ENCODE data around the gene SPHK1. TPM values are rescaled to one million over a fixed set of nuclear protein-coding genes. Genes with fewer than 3 reads are reported as not detected.
A peak's percentile ranks its signal among the peaks of the same experiment; 100 is the strongest.
"Not testable (repeated sequence)": the region's sequence is repeated elsewhere in the genome, so short reads cannot be mapped to it uniquely, and the experiment has no call there.

Gene SPHK1
- polyA plus RNA-seq, 1 of the 3 experiments (the other 2 are of a cell fraction) = 12.3 TPM

- no peak overlapping the region for H3K9ac ChIP-seq
- H3K79me2 ChIP-seq (ENCODE audit: insufficient read depth) = peaks cover 43% of the 10 kb centered on the region
- no peak for DNase-seq
- no peaks in the 10 kb centered on the region for H3K27me3 ChIP-seq (ENCODE audit: insufficient read depth)
- CTCF ChIA-PET = interaction anchor here (1.2 to 3.8 kb wide), 5 partner anchors 7 to 63 kb away, joined by 3 to 19 read pairs (median 10); partner anchors contain the start of gene SPHK1
- peak overlapping the region in 1 of 2 experiments; percentile 17; a peak in 1 of 4 replicates for H3K27ac ChIP-seq (ENCODE audit: low read depth in 2 of 2, low read length in 1 of 2)
- no peak overlapping the region for H3K4me3 ChIP-seq (ENCODE audit: low read depth in 2 of 2, low read length in 1 of 2)
- H3K36me3 ChIP-seq (replicated peaks in 1 of 2; ENCODE audit: control insufficient read depth in 1 of 2, insufficient read depth in 2 of 2, low read length in 1 of 2) = peaks cover 17 to 45% of the 10 kb centered on the region in 2 experiments
- no peaks in the 10 kb centered on the region for H3K9me2 ChIP-seq
- H3K9me3 ChIP-seq = no peaks in the 10 kb centered on the region
- no peaks in the 10 kb centered on the region for H4K20me1 ChIP-seq (ENCODE audit: insufficient read depth)
- TF ChIP-seq EP300 (IDR thresholded peaks at IDR 0.05; ENCODE audit: borderline replicate concordance in 1 of 2, low read depth in 1 of 2, low read length in 1 of 2) (no peak), TAF1 (IDR thresholded peaks at IDR 0.05; ENCODE audit: borderline replicate concordance, low read depth, low read length) (no peak), USF1 (IDR thresholded peaks at IDR 0.05; ENCODE audit: borderline replicate concordance, low read depth) (no peak), FOSL2 (IDR thresholded peaks at IDR 0.05; ENCODE audit: borderline replicate concordance, low read depth) (no peak), YY1 (IDR thresholded peaks at IDR 0.05; ENCODE audit: low read depth) (no peak), RFX5 (IDR thresholded peaks at IDR 0.05; ENCODE audit: low read length) (no peak), JUND (IDR thresholded peaks at IDR 0.05) (no peak), MXI1 (IDR thresholded peaks at IDR 0.05; ENCODE audit: low read depth, low read length) (no peak), SIN3A (IDR thresholded peaks at IDR 0.05; ENCODE audit: borderline replicate concordance, low read depth, low read length) (no peak), MAX (IDR thresholded peaks at IDR 0.05; ENCODE audit: low read depth) (no peak), NRF1 (IDR thresholded peaks at IDR 0.05; ENCODE audit: low read depth, low read length) (no peak)
- TF ChIP-seq, protein P1, sequence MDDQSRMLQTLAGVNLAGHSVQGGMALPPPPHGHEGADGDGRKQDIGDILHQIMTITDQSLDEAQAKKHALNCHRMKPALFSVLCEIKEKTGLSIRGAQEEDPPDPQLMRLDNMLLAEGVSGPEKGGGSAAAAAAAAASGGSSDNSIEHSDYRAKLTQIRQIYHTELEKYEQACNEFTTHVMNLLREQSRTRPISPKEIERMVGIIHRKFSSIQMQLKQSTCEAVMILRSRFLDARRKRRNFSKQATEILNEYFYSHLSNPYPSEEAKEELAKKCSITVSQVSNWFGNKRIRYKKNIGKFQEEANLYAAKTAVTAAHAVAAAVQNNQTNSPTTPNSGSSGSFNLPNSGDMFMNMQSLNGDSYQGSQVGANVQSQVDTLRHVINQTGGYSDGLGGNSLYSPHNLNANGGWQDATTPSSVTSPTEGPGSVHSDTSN (IDR thresholded peaks at IDR 0.05) = no peak
- no peaks in the 10 kb centered on the region for H3K4me1 ChIP-seq (ENCODE audit: control insufficient read depth in 1 of 2, insufficient read depth in 2 of 2, low read depth in 1 of 2, low read length in 1 of 2)
- no peak overlapping the region for H2AFZ ChIP-seq (ENCODE audit: low read depth)
- H3K4me2 ChIP-seq = no peak overlapping the region
- POLR2A ChIA-PET = interaction anchor here (0.6 kb wide), 1 partner anchor 405 kb away, joined by 4 read pairs; no protein-coding TSS in a partner anchor
- WGBS (ENCODE audit: low lambda C conversion rate) = 96% methylated on average over 14 of the region's 14 CpGs
- peaks cover 10% of the 10 kb centered on the region for H3F3A ChIP-seq (replicated peaks; ENCODE audit: insufficient read depth)
These were observed 38.9 kb upstream of the SPHK1 start for GRCh38 chr17:76345377-76345974.

DNA sequence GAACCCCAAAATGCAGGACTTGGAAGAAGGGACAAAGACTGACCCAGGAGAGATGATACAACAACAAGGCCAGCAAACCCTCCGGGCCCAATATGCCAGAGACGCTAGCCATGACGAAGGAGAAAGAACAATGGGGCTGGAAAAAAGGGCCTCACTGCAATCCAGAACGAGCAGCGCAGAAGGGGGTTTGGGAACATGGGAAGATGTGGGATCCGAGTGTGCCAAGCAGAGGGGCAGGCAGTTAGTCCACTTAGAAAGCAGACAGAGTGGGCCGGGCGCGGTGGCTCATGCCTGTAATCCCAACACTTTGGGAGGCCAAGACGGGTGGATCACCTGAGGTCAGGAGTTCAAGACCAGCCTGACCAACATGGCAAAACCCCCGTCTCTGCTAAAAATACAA is 37.5 kb upstream of the SPHK1 start:
- POLR2A ChIA-PET; H2AFZ ChIP-seq (ENCODE audit: low read depth); H3K4me3 ChIP-seq (ENCODE audit: low read depth in 2 of 2, low read length in 1 of 2); H3K9ac ChIP-seq; H3K9me2 ChIP-seq; H3K27me3 ChIP-seq (ENCODE audit: insufficient read depth); H4K20me1 ChIP-seq (ENCODE audit: insufficient read depth); DNase-seq; H3K4me2 ChIP-seq; H3K27ac ChIP-seq (ENCODE audit: low read depth in 2 of 2, low read length in 1 of 2); H3K9me3 ChIP-seq; H3K4me1 ChIP-seq (ENCODE audit: control insufficient read depth in 1 of 2, insufficient read depth in 2 of 2, low read depth in 1 of 2, low read length in 1 of 2): not testable (repeated sequence)
- Histone ChIP-seq H3K79me2 (ENCODE audit: insufficient read depth) (peaks cover 43% of the 10 kb centered on the region), H3K36me3 (replicated peaks in 1 of 2; ENCODE audit: control insufficient read depth in 1 of 2, insufficient read depth in 2 of 2, low read length in 1 of 2) (peaks cover 17 to 48% of the 10 kb centered on the region in 2 experiments), H3F3A (replicated peaks; ENCODE audit: insufficient read depth) (peaks cover 16% of the 10 kb centered on the region)
- CTCF ChIA-PET = interaction anchor here (2.9 to 3.8 kb wide), 2 partner anchors 38 to 51 kb away, joined by 12 to 19 read pairs; partner anchors contain the start of gene SPHK1
- 98% methylated on average over 11 of the region's 11 CpGs for WGBS (ENCODE audit: low lambda C conversion rate)
